SK-N-SH treated with all-trans-retinoic acid at 6 μM for 48 hours (cell line): Measurements from ENCODE around the gene GRIK3.

Experiments
- ATAC-seq: fragments of 200-7000 bp; cut with Tn5 transposase; 3 replicates; pipeline ENCODE4 v1.9.1; 2020; ENCODE audit warnings: mild to moderate bottlenecking, moderate library complexity
- ARNTL ChIP-seq: fragments of 450-650 bp; formaldehyde crosslinking; IDR thresholded peaks from 2 replicates; pipeline ENCODE4 v1.5.0; 2020; ENCODE audit warnings: low read depth, mild to moderate bottlenecking, moderate library complexity, borderline replicate concordance
- BACH2 ChIP-seq: fragments of 250-450 bp; sonication (Bioruptor Pico); IDR thresholded peaks from 2 replicates; pipeline ENCODE4 v1.9.0; 2021; ENCODE audit warnings: mild to moderate bottlenecking, borderline replicate concordance
- CREB5 ChIP-seq: fragments of 250-450 bp; sonication (Bioruptor Pico); IDR thresholded peaks from 2 replicates; pipeline ENCODE4 v1.5.1; 2020; ENCODE audit warnings: low read depth, mild to moderate bottlenecking, moderate library complexity
- CSDC2 ChIP-seq: fragments of 250-450 bp; sonication (Bioruptor Pico); IDR thresholded peaks from 2 replicates; pipeline ENCODE4 v1.5.0; 2020; ENCODE audit warnings: mild to moderate bottlenecking, moderate library complexity
- CSRNP3 ChIP-seq: fragments of 250-450 bp; sonication (Bioruptor Pico); IDR thresholded peaks from 2 replicates; pipeline ENCODE4 v1.5.1; 2021; ENCODE audit warnings: mild to moderate bottlenecking, moderate library complexity
- ESRRG ChIP-seq: fragments of 250-450 bp; sonication (Bioruptor Pico); IDR thresholded peaks from 2 replicates; pipeline ENCODE4 v1.6.1; 2021; ENCODE audit warnings: mild to moderate bottlenecking
- GLIS3 ChIP-seq: fragments of 250-450 bp; sonication (Bioruptor Pico); IDR thresholded peaks from 2 replicates; pipeline ENCODE4 v1.5.0; 2020; ENCODE audit warnings: mild to moderate bottlenecking, moderate library complexity
- ISL1 ChIP-seq: fragments of 250-450 bp; sonication (Bioruptor Pico); IDR thresholded peaks from 2 replicates; pipeline ENCODE4 v2.1.2; 2022; ENCODE audit warnings: mild to moderate bottlenecking, moderate library complexity
- OSR1 ChIP-seq: fragments of 250-450 bp; sonication (Bioruptor Pico); IDR thresholded peaks from 2 replicates; pipeline ENCODE4 v1.8.0; 2022; ENCODE audit warnings: moderate library complexity, mild to moderate bottlenecking, inconsistent platforms
- POU6F1 ChIP-seq: fragments of 250-450 bp; sonication (Bioruptor Pico); IDR thresholded peaks from 2 replicates; pipeline ENCODE4 v1.8.0; 2021; ENCODE audit warnings: low read depth, mild to moderate bottlenecking, moderate library complexity, borderline replicate concordance
- PPARA ChIP-seq: fragments of 250-450 bp; sonication (Bioruptor Pico); IDR thresholded peaks from 2 replicates; pipeline ENCODE4 v1.5.0; 2020; ENCODE audit warnings: mild to moderate bottlenecking, borderline replicate concordance
- RARB ChIP-seq: fragments of 250-450 bp; sonication (Bioruptor Pico); IDR thresholded peaks from 2 replicates; pipeline ENCODE4 v1.8.0; 2021; ENCODE audit warnings: mild to moderate bottlenecking, moderate library complexity
- SNAI2 ChIP-seq: fragments of 250-450 bp; sonication (Bioruptor Pico); IDR thresholded peaks from 2 replicates; pipeline ENCODE4 v1.5.0; 2020; ENCODE audit warnings: mild to moderate bottlenecking, moderate library complexity
- TCF4 ChIP-seq: fragments of 250-450 bp; sonication (Bioruptor Pico); IDR thresholded peaks from 2 replicates; pipeline ENCODE4 v1.8.0; 2021; ENCODE audit warnings: mild to moderate bottlenecking, moderate library complexity, borderline replicate concordance
- TOX ChIP-seq: fragments of 250-450 bp; sonication (Bioruptor Pico); IDR thresholded peaks from 2 replicates; pipeline ENCODE4 v1.8.0; 2021; ENCODE audit warnings: mild to moderate bottlenecking, moderate library complexity, borderline replicate concordance
- ZC3H10 ChIP-seq: fragments of 250-450 bp; sonication (Bioruptor Pico); IDR thresholded peaks from 2 replicates; pipeline ENCODE4 v1.5.1; 2021; ENCODE audit warnings: mild to moderate bottlenecking, moderate library complexity
- ZFP30 ChIP-seq: fragments of 450-650 bp; formaldehyde crosslinking; IDR thresholded peaks from 2 replicates; pipeline ENCODE4 v1.5.0; 2022; ENCODE audit warnings: mild to moderate bottlenecking, moderate library complexity
- ZNF565 ChIP-seq: fragments of 450-650 bp; formaldehyde crosslinking; conservative IDR thresholded peaks from 2 replicates; pipeline ENCODE4 v1.5.0; 2020; ENCODE audit warnings: low read depth, mild to moderate bottlenecking, moderate library complexity
- ZNF70 ChIP-seq: fragments of 450-650 bp; formaldehyde crosslinking; IDR thresholded peaks from 2 replicates; pipeline ENCODE4 v1.5.0; 2020; ENCODE audit warnings: mild to moderate bottlenecking, moderate library complexity
- ZNF8 ChIP-seq: fragments of 450-650 bp; formaldehyde crosslinking; IDR thresholded peaks from 2 replicates; pipeline ENCODE4 v1.5.0; 2020; ENCODE audit warnings: mild to moderate bottlenecking, moderate library complexity
- TF ChIP-seq, protein P1 (sequence below): fragments of 250-450 bp; sonication (Bioruptor Pico); IDR thresholded peaks from 2 replicates; pipeline ENCODE4 v1.8.0; 2020; ENCODE audit warnings: mild to moderate bottlenecking, moderate library complexity, borderline replicate concordance

The GRIK3 gene

DNA sequence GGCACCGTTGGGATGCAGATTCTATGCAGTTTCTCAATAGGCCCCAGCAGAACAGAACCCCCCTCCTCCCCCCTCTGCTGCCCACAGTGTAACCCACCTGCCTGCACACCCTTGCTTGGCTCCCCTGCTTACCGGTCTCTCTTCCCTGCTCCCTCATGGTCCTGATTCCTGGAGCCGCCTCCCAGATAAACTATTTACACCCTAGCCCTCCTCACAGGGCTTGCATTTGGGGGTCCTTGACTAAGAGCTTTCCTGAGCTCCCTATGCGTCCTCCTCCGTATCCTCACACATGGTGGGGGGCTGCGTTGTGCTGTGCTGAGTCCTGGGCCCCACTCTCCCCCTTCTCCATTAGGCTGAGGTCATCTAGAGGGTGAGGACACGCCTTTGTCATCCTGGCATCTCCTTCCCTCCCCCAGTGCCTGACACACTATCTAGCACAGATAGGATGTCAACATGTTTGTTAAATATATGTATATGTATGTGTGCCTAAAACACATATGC lies 121.9 kb downstream of the GRIK3 start:
- TF ChIP-seq ZFP30 (CRISPR knock-in tag) (no peak), PPARA (CRISPR knock-in tag) (no peak), CSDC2 (no peak), ESRRG (CRISPR knock-in tag) (no peak), TCF4 (CRISPR knock-in tag) (no peak), ZNF70 (CRISPR knock-in tag) (no peak), POU6F1 (CRISPR knock-in tag) (no peak), ISL1 (no peak), CREB5 (CRISPR knock-in tag) (no peak), ZNF8 (CRISPR knock-in tag) (no peak), GLIS3 (CRISPR knock-in tag) (no peak), ARNTL (CRISPR knock-in tag) (no peak), RARB (CRISPR knock-in tag) (no peak)
- no peak for ATAC-seq

GRCh38 chr1:36911561-36912364 lies 122.6 kb downstream of the GRIK3 start:
- no peak for ATAC-seq
- no peak for TF ChIP-seq ZFP30 (CRISPR knock-in tag)
- TF ChIP-seq, all 23 proteins: peak for 0

DNA sequence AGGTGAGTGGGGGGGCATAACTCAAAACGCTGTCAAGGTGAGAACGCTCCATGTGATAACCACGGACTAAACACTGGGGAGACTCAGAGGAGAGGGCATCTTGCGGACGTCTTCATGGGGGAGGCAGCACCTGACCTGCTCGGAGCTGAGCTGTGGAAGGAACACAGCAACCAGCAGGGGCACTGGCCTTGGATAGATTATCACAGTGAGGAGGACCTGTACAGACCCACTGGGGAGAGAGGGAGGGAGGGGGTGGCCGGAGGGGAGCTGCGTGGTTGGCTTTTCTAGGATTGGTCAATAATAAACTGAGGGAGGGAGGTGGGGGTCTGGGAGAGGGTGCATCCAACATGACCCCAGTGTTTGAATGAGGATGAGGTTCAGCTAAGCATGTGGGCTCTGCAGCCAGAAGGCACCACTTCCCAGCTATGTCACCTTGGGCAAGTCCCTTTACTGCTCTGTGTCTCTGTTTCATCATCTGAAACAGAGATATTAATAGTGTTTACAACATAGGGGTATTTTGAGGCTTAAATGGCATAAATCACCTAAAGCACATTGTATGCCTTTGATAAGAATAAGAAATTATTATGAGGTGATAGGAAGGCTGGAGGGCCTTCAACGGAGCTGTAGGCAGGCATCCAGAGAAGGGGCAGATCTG lies 123.3 kb downstream of the GRIK3 start:
- no peak for ATAC-seq
- TF ChIP-seq PPARA (CRISPR knock-in tag) (no peak), ZFP30 (CRISPR knock-in tag) (no peak), RARB (CRISPR knock-in tag) (no peak), TOX (CRISPR knock-in tag) (no peak), ESRRG (CRISPR knock-in tag) (no peak), ZNF565 (CRISPR knock-in tag) (no peak), CSRNP3 (no peak), ISL1 (no peak), BACH2 (CRISPR knock-in tag) (no peak), ZC3H10 (no peak), GLIS3 (CRISPR knock-in tag) (no peak), CSDC2 (no peak), ZNF8 (CRISPR knock-in tag) (no peak), ARNTL (CRISPR knock-in tag) (no peak), ZNF70 (CRISPR knock-in tag) (no peak), SNAI2 (CRISPR knock-in tag) (no peak), OSR1 (CRISPR knock-in tag) (no peak), TCF4 (CRISPR knock-in tag) (no peak), POU6F1 (CRISPR knock-in tag) (no peak)
- TF ChIP-seq, protein P1, sequence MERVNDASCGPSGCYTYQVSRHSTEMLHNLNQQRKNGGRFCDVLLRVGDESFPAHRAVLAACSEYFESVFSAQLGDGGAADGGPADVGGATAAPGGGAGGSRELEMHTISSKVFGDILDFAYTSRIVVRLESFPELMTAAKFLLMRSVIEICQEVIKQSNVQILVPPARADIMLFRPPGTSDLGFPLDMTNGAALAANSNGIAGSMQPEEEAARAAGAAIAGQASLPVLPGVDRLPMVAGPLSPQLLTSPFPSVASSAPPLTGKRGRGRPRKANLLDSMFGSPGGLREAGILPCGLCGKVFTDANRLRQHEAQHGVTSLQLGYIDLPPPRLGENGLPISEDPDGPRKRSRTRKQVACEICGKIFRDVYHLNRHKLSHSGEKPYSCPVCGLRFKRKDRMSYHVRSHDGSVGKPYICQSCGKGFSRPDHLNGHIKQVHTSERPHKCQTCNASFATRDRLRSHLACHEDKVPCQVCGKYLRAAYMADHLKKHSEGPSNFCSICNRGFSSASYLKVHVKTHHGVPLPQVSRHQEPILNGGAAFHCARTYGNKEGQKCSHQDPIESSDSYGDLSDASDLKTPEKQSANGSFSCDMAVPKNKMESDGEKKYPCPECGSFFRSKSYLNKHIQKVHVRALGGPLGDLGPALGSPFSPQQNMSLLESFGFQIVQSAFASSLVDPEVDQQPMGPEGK (CRISPR knock-in tag), result no peak
